Measurements from ENCODE around the gene EGFL8. TPM values are rescaled to one million over a fixed set of nuclear protein-coding genes. Genes with fewer than 3 reads are reported as not detected.

EGFL8 gene
- total and polyA plus RNA-seq, 9 of the 15 experiments (the other 6 are each of a cell fraction or from before 2014, with no cell fraction given), result 2.2 to 47.4 (median 14.2) TPM

- TF ChIP-seq PBX2 (CRISPR knock-in tag; IDR thresholded peaks at IDR 0.05; ENCODE audit: low read depth) (no peak), PBX2 (tag; conservative IDR thresholded peaks at IDR 0.05; ENCODE audit: low read depth) (no peak), CBX2 (IDR thresholded peaks at IDR 0.05; ENCODE audit: insufficient read depth, low read length, poor library complexity, severe bottlenecking) (no peak), NFXL1 (CRISPR knock-in tag; IDR thresholded peaks at IDR 0.05) (no peak), E2F6 (IDR thresholded peaks at IDR 0.05; ENCODE audit: borderline replicate concordance in 1 of 2, extremely low read depth in 1 of 2, insufficient read depth in 1 of 2, insufficient read length in 1 of 2, low read depth in 1 of 2, low read length in 1 of 2, poor library complexity in 1 of 2, severe bottlenecking in 1 of 2) (peak in 1 of 2 experiments; percentile 8), YBX1 (IDR thresholded peaks at IDR 0.05) (no peak), HOXB6 (CRISPR knock-in tag; IDR thresholded peaks at IDR 0.05; ENCODE audit: borderline replicate concordance) (no peak), NFE2 (IDR thresholded peaks at IDR 0.05; ENCODE audit: low read depth) (no peak), ZBTB11 (CRISPR knock-in tag; IDR thresholded peaks at IDR 0.05) (no peak), CEBPG (CRISPR knock-in tag; IDR thresholded peaks at IDR 0.05) (peak; percentile 15; the same call in 1 of the 2 replicates), CEBPG (tag; conservative IDR thresholded peaks at IDR 0.05 in 1 of 2, IDR thresholded peaks at IDR 0.05 in 1 of 2) (no peak), NCOR1 (IDR thresholded peaks at IDR 0.05) (no peak), PHB (CRISPR knock-in tag; IDR thresholded peaks at IDR 0.05) (no peak), ZBTB49 (CRISPR knock-in tag; IDR thresholded peaks at IDR 0.05; ENCODE audit: borderline replicate concordance) (peak; percentile 65; the same call in 1 of the 2 replicates), ZNF224 (CRISPR knock-in tag; IDR thresholded peaks at IDR 0.05) (0 out of 2 replicates have a peak, but pooled peaks have one; percentile 30), BRD9 (IDR thresholded peaks at IDR 0.05; ENCODE audit: low read depth, partially characterized antibody) (peak; percentile 31), ZNF79 (CRISPR knock-in tag; IDR thresholded peaks at IDR 0.05; ENCODE audit: low read depth) (no peak)
These were observed 34.9 kb upstream of the EGFL8 start (continued) for GRCh38 chr6:32129297-32130088.

All from K562 (cell line).